GM13977 (cell line): Measurements from ENCODE around the gene SCFD2.

ENCODE experiments used
- DNase-seq: peaks from one replicate; pipeline ENCODE4 v3.0.0; 2012; ENCODE audit warnings: low spot score
- in situ Hi-C: fragments of 300-500 bp; cut with MboI; formaldehyde crosslinking; loops from one replicate; pipeline ENCODE4 v1.12.0; 2022; ENCODE audit warnings: low sequenced_read_pairs, low pct_unique_long_range_greater_than_20kb, mixed read lengths, inconsistent platforms; ENCODE audit not compliant: unreplicated experiment
- TF ChIP-seq, protein P1 (sequence below): IDR thresholded peaks from 2 replicates; pipeline ENCODE4 v1.5.1; 2012; ENCODE audit warnings: mild to moderate bottlenecking, control low read depth; ENCODE audit not compliant: insufficient read depth; ENCODE audit errors: extremely low read depth, missing control alignments

SCFD2 gene

GRCh38 chr4:53362093-53362492 is 3.8 kb downstream of the SCFD2 start:
- TF ChIP-seq, protein P1, sequence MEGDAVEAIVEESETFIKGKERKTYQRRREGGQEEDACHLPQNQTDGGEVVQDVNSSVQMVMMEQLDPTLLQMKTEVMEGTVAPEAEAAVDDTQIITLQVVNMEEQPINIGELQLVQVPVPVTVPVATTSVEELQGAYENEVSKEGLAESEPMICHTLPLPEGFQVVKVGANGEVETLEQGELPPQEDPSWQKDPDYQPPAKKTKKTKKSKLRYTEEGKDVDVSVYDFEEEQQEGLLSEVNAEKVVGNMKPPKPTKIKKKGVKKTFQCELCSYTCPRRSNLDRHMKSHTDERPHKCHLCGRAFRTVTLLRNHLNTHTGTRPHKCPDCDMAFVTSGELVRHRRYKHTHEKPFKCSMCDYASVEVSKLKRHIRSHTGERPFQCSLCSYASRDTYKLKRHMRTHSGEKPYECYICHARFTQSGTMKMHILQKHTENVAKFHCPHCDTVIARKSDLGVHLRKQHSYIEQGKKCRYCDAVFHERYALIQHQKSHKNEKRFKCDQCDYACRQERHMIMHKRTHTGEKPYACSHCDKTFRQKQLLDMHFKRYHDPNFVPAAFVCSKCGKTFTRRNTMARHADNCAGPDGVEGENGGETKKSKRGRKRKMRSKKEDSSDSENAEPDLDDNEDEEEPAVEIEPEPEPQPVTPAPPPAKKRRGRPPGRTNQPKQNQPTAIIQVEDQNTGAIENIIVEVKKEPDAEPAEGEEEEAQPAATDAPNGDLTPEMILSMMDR = no peak
- in situ Hi-C loops = no loop called here
- DNase-seq = no peak

- no peak for DNase-seq
- TF ChIP-seq, protein P1 = no peak
- in situ Hi-C loops = no loop called here
Measured at GRCh38 chr4:53361451-53361850, 4.4 kb downstream of the SCFD2 start.

- TF ChIP-seq, protein P1 = no peak
- DNase-seq = no peak
- in situ Hi-C loops = no loop called here
Measured at GRCh38 chr4:53355930-53356521, 9.8 kb downstream of the SCFD2 start.

DNA sequence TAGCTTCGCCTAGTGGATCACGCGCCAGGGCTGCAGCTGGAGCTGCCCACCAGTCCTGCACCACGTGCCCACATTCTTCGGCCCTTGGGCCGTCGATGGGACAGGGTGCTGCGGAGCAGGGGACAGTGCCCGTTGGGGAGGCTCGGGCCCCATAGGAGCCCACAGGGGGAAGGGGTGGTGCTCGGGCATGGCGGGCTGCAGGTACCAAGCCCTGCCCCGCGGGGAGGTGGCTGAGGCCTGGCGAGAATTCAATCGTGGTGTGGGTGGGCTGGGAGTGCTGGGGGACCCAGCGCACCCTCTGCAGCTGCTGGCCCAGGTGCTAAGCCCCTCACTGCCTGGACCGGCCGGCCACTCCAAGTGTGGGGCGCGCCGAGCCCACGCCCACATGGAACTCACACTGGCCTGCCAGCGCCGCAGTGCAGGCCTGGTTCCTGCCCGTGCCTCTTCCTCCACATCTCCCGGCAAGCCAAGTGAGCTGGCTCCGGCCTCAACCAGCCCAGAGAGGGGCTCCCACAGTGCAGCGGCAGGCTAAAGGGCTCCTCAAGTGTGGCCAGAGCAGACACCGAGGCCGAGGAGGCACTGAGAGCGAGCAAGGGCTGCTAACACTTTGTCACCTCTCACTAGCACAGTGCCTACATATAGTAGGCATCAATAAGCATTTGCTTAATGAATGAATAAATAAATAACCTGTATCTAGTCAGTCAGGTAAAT is 11.7 kb downstream of the SCFD2 start:
- DNase-seq = no peak
- in situ Hi-C loops = no loop called here
- TF ChIP-seq, protein P1 = no peak

- TF ChIP-seq, protein P1 = no peak
- DNase-seq = no peak
- in situ Hi-C loops = no loop called here
Measured at GRCh38 chr4:53349091-53349491, 16.8 kb downstream of the SCFD2 start.

DNA sequence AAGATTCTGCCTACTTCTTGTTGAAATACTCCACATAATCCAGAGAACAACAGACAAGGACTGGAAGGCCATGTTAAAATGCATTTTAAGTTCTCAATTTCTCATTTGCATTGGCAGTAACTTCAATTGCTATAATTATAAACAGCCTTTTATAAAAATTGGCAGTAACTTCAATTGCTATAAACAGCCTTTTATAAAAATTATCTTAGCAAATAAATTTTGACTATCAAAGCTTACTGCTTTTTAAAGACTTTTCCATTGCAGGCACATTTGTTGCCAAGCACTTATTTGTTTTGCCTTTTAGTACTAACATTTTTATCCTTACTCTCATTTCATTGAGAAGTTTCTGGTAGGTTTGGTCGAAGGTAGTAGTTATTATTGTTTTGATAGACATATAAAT is 17.8 kb downstream of the SCFD2 start:
- TF ChIP-seq, protein P1 = no peak
- in situ Hi-C loops = no loop called here
- no peak for DNase-seq
